GM23338 (cell line): Measurements from ENCODE around the gene GRHL3. TPM values are rescaled to one million over a fixed set of nuclear protein-coding genes. Genes with fewer than 3 reads are reported as not detected.
A peak's percentile ranks its signal among the peaks of the same experiment; 100 is the strongest.

Source experiments
- ATAC-seq: fragments of 200-7000 bp; cut with Tn5 transposase; 3 replicates; pipeline ENCODE4 v1.9.1; 2020
- DNase-seq: peaks from one replicate; pipeline ENCODE4 v3.0.0-alpha.2; 2015; ENCODE audit warnings: low spot score
- H2AFZ ChIP-seq: fragments of 200-600 bp; sonication (generic); 2 replicates; pipeline ENCODE4 v1.8.0; 2016; ENCODE audit warnings: antibody characterized with exemption, mild to moderate bottlenecking, moderate library complexity
- H3F3A ChIP-seq: fragments of 200-600 bp; sonication (generic); replicated peaks from 2 replicates; pipeline ENCODE4 v1.8.0; 2017; ENCODE audit warnings: antibody characterized with exemption, mixed run types, low read depth
- H3K27ac ChIP-seq: fragments of 200-600 bp; sonication (generic); 2 replicates; pipeline ENCODE4 v1.6.1; 2016; ENCODE audit warnings: low read depth
- H3K27me3 ChIP-seq: fragments of 200-600 bp; sonication (generic); 2 replicates; pipeline ENCODE4 v1.8.0; 2016; ENCODE audit warnings: mild to moderate bottlenecking, mixed run types, moderate library complexity; ENCODE audit not compliant: insufficient read depth
- H3K36me3 ChIP-seq: fragments of 200-600 bp; sonication (generic); 2 replicates; pipeline ENCODE4 v1.8.0; 2016; ENCODE audit warnings: mild to moderate bottlenecking; ENCODE audit not compliant: insufficient read depth
- H3K4me1 ChIP-seq: fragments of 200-600 bp; sonication (generic); 2 replicates; pipeline ENCODE4 v1.8.0; 2016; ENCODE audit warnings: mild to moderate bottlenecking, moderate library complexity; ENCODE audit not compliant: insufficient read depth
- H3K4me2 ChIP-seq: fragments of 200-600 bp; sonication (generic); 2 replicates; pipeline ENCODE4 v1.7.1; 2017; ENCODE audit warnings: mixed run types
- H3K4me3 ChIP-seq: fragments of 200-600 bp; sonication (generic); 2 replicates; pipeline ENCODE4 v1.6.1; 2016; ENCODE audit warnings: mixed run types
- H3K79me2 ChIP-seq: fragments of 200-600 bp; sonication (generic); replicated peaks from 2 replicates; pipeline ENCODE4 v1.8.0; 2017; ENCODE audit warnings: mild to moderate bottlenecking; ENCODE audit not compliant: insufficient read depth
- H3K9me2 ChIP-seq: fragments of 200-600 bp; sonication (generic); 2 replicates; pipeline ENCODE4 v1.8.0; 2017; ENCODE audit not compliant: insufficient read depth
- H4K20me1 ChIP-seq: fragments of 200-600 bp; sonication (generic); replicated peaks from 2 replicates; pipeline ENCODE4 v1.8.0; 2017; ENCODE audit warnings: mild to moderate bottlenecking; ENCODE audit not compliant: insufficient read depth
- H3K27ac Mint-ChIP-seq: 2 replicates; pipeline ENCODE4 v1.8.0; 2020; ENCODE audit warnings: inconsistent platforms, mild to moderate bottlenecking, moderate library complexity, mixed read lengths
- H3K27me3 Mint-ChIP-seq: 3 replicates; pipeline ENCODE4 v1.8.0; 2022; ENCODE audit warnings: low read depth, mild to moderate bottlenecking, moderate library complexity, mixed read lengths, inconsistent platforms; ENCODE audit not compliant: insufficient read depth, poor library complexity
- H3K36me3 Mint-ChIP-seq: 3 replicates; pipeline ENCODE4 v1.8.0; 2021; ENCODE audit warnings: low read depth, mild to moderate bottlenecking, inconsistent platforms, moderate library complexity, mixed read lengths
- H3K4me1 Mint-ChIP-seq: 3 replicates; pipeline ENCODE4 v1.8.0; 2020; ENCODE audit warnings: mild to moderate bottlenecking, inconsistent platforms, mixed read lengths
- H3K4me3 Mint-ChIP-seq: 3 replicates; pipeline ENCODE4 v1.8.0; 2021; ENCODE audit warnings: moderate library complexity, mild to moderate bottlenecking, inconsistent platforms, mixed read lengths
- H3K9me3 Mint-ChIP-seq: 3 replicates; pipeline ENCODE4 v1.8.0; 2020; ENCODE audit warnings: moderate library complexity, mild to moderate bottlenecking, inconsistent platforms, mixed read lengths
- CREB1 ChIP-seq: fragments of 250-450 bp; sonication (Bioruptor Pico); IDR thresholded peaks from 2 replicates; pipeline ENCODE4 v1.5.0; 2020; ENCODE audit warnings: low read depth, mild to moderate bottlenecking, moderate library complexity
- EZH2phosphoT487 ChIP-seq: fragments of 200-600 bp; sonication (generic); IDR thresholded peaks from one replicate; pipeline ENCODE4 v1.8.1; 2018; ENCODE audit warnings: antibody characterized with exemption; ENCODE audit not compliant: unreplicated experiment
- POLR2AphosphoS5 ChIP-seq: IDR thresholded peaks from 2 replicates; pipeline ENCODE4 v1.6.1; 2016; ENCODE audit warnings: antibody characterized with exemption, low read depth
- STAT1 ChIP-seq: IDR thresholded peaks from one replicate; pipeline ENCODE4 v1.6.1; 2016; ENCODE audit warnings: antibody characterized with exemption; ENCODE audit not compliant: unreplicated experiment
- polyA plus RNA-seq: library from polyadenylated mRNA; unstranded; fragments of >200 nt; fragmentation: Nextera tagmentation; extraction: Ambion mirVana; gene quantifications from 2 replicates; pipeline ENCODE4 v1.2.1, GENCODE V29; 2016
- total RNA-seq: library from RNA; depleted of rRNA; stranded (reverse); fragments of >200 nt; shearing (Covaris generic); gene quantifications from 2 replicates; pipeline ENCODE4 v1.2.3, GENCODE V29; 2014
- TF ChIP-seq, protein P1 (sequence below), 2 experiments: fragments of 200-600 bp in 1 of 2; sonication (generic) in 1 of 2; conservative IDR thresholded peaks; 2 replicates each; pipeline versions ENCODE4 v1.5.1 to v1.6.1; 2016 to 2017; ENCODE audit warnings: antibody characterized with exemption in 2 of 2, low read depth in 2 of 2, mild to moderate bottlenecking in 2 of 2, moderate library complexity in 1 of 2
- TF ChIP-seq, protein P2 (sequence below): IDR thresholded peaks from 2 replicates; pipeline ENCODE4 v1.6.1; 2016; ENCODE audit warnings: antibody characterized with exemption

The GRHL3 gene
- total and polyA plus RNA-seq, 2 experiments from 2014 or later: 0.78 to 1.1 TPM

DNA sequence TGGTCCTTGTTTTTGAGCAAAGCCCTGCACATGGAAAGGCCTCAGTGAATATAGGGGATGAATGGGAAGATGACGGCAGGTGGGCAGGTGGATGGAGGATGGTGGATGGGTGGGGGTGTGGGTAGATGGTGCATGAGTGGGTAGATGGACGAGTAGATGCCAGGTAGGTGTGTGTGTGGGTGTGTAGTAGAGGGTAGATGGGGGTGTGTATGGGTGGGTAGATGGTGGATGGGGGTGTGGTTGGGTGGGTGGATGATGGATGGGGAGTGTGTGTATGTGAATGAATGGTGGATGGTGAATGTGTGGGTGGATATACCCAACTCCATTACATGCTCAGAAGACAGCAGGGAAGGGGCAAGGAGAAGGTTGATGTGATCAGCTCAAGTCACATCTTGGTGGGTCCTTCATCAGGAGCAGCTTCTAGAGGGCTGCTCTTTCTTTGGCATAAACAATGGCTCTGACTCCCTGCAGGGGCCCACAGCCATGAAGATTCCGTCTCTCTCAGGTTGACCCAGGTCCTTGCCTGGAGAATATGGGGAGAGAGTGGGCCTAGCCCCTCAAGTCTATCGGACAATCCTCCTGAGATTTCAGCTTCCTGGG is 34.2 kb downstream of the GRHL3 start:
- H3K9me2 ChIP-seq: no peaks in the 10 kb centered on the region
- H4K20me1 ChIP-seq: no peaks in the 10 kb centered on the region
- H3K36me3 Mint-ChIP-seq: peaks cover 4% of the 10 kb centered on the region; the same call in 2 of the 3 replicates
- H3K79me2 ChIP-seq: no peaks in the 10 kb centered on the region
- no peak overlapping the region for H3K4me2 ChIP-seq
- ATAC-seq: no peak
- H3K27me3 ChIP-seq: no peaks in the 10 kb centered on the region
- DNase-seq: no peak
- H3K27me3 Mint-ChIP-seq: peaks cover 12% of the 10 kb centered on the region
- no peaks in the 10 kb centered on the region for H3K36me3 ChIP-seq
- H3K4me3 Mint-ChIP-seq: no peak overlapping the region
- TF ChIP-seq STAT1 (no peak), EZH2phosphoT487 (no peak)
- no peak overlapping the region for H3K27ac ChIP-seq
- H3K4me1 Mint-ChIP-seq: peaks cover 3% of the 10 kb centered on the region; the same call in 1 of the 3 replicates
- no peaks in the 10 kb centered on the region for H3K9me3 Mint-ChIP-seq
- H3F3A ChIP-seq: no peaks in the 10 kb centered on the region
- H3K27ac Mint-ChIP-seq: no peak overlapping the region
- H2AFZ ChIP-seq: no peak overlapping the region
- H3K4me3 ChIP-seq: no peak overlapping the region
- H3K4me1 ChIP-seq: no peaks in the 10 kb centered on the region

DNA sequence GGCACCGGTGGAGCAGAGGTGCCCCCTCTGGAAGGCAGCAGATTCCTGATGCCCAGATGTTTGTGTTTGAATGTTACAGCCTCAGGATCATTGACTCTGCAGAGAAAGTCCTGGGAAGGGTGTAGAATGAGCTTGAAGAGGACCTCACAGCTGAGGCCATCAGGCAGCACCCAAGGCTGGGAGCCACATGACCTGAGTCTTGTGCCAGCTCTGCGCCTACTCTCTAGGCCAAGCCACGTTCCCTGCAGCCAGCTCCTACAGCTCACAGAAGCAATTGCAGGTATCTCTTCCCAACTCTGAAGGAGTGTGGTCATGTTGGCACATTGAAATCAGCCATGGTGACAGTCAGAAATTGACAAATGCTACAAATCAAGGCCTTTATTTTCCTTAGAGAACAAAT is 36.3 kb downstream of the GRHL3 start:
- H3F3A ChIP-seq: no peaks in the 10 kb centered on the region
- H3K27ac ChIP-seq: no peak overlapping the region
- Mint-ChIP-seq H3K4me1 (no peaks in the 10 kb centered on the region), H3K4me3 (no peak overlapping the region), H3K27ac (no peak overlapping the region), H3K9me3 (no peaks in the 10 kb centered on the region), H3K36me3 (peaks cover 4% of the 10 kb centered on the region; the same call in 2 of the 3 replicates), H3K27me3 (peaks cover 5% of the 10 kb centered on the region)
- ATAC-seq (no peak), DNase-seq (no peak)
- H3K36me3 ChIP-seq: no peaks in the 10 kb centered on the region
- H2AFZ ChIP-seq: no peak overlapping the region
- H3K9me2 ChIP-seq: no peaks in the 10 kb centered on the region
- no peaks in the 10 kb centered on the region for H3K27me3 ChIP-seq
- H3K79me2 ChIP-seq: no peaks in the 10 kb centered on the region
- H4K20me1 ChIP-seq: no peaks in the 10 kb centered on the region
- TF ChIP-seq, protein P1, sequence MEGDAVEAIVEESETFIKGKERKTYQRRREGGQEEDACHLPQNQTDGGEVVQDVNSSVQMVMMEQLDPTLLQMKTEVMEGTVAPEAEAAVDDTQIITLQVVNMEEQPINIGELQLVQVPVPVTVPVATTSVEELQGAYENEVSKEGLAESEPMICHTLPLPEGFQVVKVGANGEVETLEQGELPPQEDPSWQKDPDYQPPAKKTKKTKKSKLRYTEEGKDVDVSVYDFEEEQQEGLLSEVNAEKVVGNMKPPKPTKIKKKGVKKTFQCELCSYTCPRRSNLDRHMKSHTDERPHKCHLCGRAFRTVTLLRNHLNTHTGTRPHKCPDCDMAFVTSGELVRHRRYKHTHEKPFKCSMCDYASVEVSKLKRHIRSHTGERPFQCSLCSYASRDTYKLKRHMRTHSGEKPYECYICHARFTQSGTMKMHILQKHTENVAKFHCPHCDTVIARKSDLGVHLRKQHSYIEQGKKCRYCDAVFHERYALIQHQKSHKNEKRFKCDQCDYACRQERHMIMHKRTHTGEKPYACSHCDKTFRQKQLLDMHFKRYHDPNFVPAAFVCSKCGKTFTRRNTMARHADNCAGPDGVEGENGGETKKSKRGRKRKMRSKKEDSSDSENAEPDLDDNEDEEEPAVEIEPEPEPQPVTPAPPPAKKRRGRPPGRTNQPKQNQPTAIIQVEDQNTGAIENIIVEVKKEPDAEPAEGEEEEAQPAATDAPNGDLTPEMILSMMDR (conservative IDR thresholded peaks at IDR 0.05; ENCODE audit: low read depth in 2 of 2): 0 out of 4 replicates have a peak, but pooled peaks of 1 of the 2 experiments have one; percentile 14
- TF ChIP-seq, protein P2, sequence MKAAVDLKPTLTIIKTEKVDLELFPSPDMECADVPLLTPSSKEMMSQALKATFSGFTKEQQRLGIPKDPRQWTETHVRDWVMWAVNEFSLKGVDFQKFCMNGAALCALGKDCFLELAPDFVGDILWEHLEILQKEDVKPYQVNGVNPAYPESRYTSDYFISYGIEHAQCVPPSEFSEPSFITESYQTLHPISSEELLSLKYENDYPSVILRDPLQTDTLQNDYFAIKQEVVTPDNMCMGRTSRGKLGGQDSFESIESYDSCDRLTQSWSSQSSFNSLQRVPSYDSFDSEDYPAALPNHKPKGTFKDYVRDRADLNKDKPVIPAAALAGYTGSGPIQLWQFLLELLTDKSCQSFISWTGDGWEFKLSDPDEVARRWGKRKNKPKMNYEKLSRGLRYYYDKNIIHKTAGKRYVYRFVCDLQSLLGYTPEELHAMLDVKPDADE: no peak
- H3K4me1 ChIP-seq: no peaks in the 10 kb centered on the region
- H3K4me3 ChIP-seq: no peak overlapping the region
- no peak overlapping the region for H3K4me2 ChIP-seq

DNA sequence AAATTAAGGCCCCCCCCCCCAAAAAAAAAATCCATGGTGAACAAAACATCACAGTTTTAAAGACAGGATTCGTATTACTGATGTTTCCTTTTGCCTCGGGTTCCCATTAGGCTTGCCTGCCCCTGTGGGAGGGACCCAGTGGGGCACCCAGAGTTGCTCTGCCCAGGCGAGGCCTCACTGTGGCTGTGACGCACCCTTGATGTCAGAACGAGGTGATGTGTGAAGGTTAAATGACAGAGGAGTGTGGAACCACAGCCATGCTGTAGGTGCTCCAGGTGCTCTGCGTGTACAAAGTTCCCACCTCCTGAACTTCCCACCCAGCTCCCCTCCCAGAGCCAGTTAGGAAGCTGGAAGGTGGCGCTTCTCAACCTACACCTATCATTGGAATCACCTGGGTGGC is 37.9 kb downstream of the GRHL3 start:
- Histone ChIP-seq H3K36me3 (no peaks in the 10 kb centered on the region), H3K4me1 (no peaks in the 10 kb centered on the region), H3K4me2 (no peak overlapping the region), H3K79me2 (no peaks in the 10 kb centered on the region), H3K9me2 (no peaks in the 10 kb centered on the region), H4K20me1 (no peaks in the 10 kb centered on the region), H3F3A (no peaks in the 10 kb centered on the region), H2AFZ (no peak overlapping the region), H3K27ac (no peak overlapping the region), H3K27me3 (no peaks in the 10 kb centered on the region), H3K4me3 (no peak overlapping the region)
- Mint-ChIP-seq H3K4me1 (no peaks in the 10 kb centered on the region), H3K4me3 (no peak overlapping the region), H3K27ac (no peak overlapping the region), H3K36me3 (peaks cover 4% of the 10 kb centered on the region; the same call in 2 of the 3 replicates), H3K9me3 (no peaks in the 10 kb centered on the region), H3K27me3 (peaks cover 5% of the 10 kb centered on the region)
- TF ChIP-seq CREB1 (CRISPR knock-in tag): no peak
- no peak for TF ChIP-seq POLR2AphosphoS5
- no peak for TF ChIP-seq STAT1
- no peak for ATAC-seq
- no peak for DNase-seq
